NCI-H187 (cell line): ENCODE data around the gene SRBD1.

Experiments
- DNase-seq, 2 experiments: peaks; one replicate each; lab custom pipeline; 2025; lab: John Stamatoyannopoulos, UW

The SRBD1 gene

GRCh38 chr2:45469314-45470099 is 141.6 kb downstream of the SRBD1 start:
- no peak for DNase-seq

GRCh38 chr2:45468279-45468678 is 142.8 kb downstream of the SRBD1 start:
- no peak for DNase-seq

- no peak for DNase-seq
Measured at GRCh38 chr2:45466053-45466452, 145.0 kb downstream of the SRBD1 start.

- DNase-seq = no peak
Measured at GRCh38 chr2:45460825-45461224, 150.2 kb downstream of the SRBD1 start.

- no peak for DNase-seq
Measured at GRCh38 chr2:45459860-45460259, 151.2 kb downstream of the SRBD1 start.

GRCh38 chr2:45458909-45459563 is 152.0 kb downstream of the SRBD1 start:
- no peak for DNase-seq

GRCh38 chr2:45457211-45457945 is 153.7 kb downstream of the SRBD1 start:
- no peak for DNase-seq

- DNase-seq = no peak
Measured at GRCh38 chr2:45452866-45453265, 158.2 kb downstream of the SRBD1 start.

GRCh38 chr2:45450634-45451033 is 160.4 kb downstream of the SRBD1 start:
- no peak for DNase-seq

- no peak for DNase-seq
Measured at GRCh38 chr2:45448217-45448616, 162.8 kb downstream of the SRBD1 start.

GRCh38 chr2:45446016-45446415 is 165.1 kb downstream of the SRBD1 start:
- DNase-seq = no peak

- DNase-seq = no peak
Measured at GRCh38 chr2:45445037-45445436, 166.0 kb downstream of the SRBD1 start.

GRCh38 chr2:45443012-45443411 is 168.1 kb downstream of the SRBD1 start:
- DNase-seq = no peak

GRCh38 chr2:45442026-45442425 is 169.0 kb downstream of the SRBD1 start:
- no peak for DNase-seq

GRCh38 chr2:45441571-45441970 is 169.5 kb downstream of the SRBD1 start:
- no peak for DNase-seq

- no peak for DNase-seq
Measured at GRCh38 chr2:45439788-45440773, 171.0 kb downstream of the SRBD1 start.

GRCh38 chr2:45438872-45439665 is 172.0 kb downstream of the SRBD1 start:
- no peak for DNase-seq

- no peak for DNase-seq
Measured at GRCh38 chr2:45436456-45436855, 174.6 kb downstream of the SRBD1 start.

GRCh38 chr2:45435316-45435715 is 175.8 kb downstream of the SRBD1 start:
- no peak for DNase-seq

GRCh38 chr2:45433363-45433762 is 177.7 kb downstream of the SRBD1 start:
- DNase-seq = no peak

- no peak for DNase-seq
Measured at GRCh38 chr2:45432406-45432805, 178.7 kb downstream of the SRBD1 start.
